Mesothelial cell of epicardium (in vitro differentiated cells): ENCODE results near the gene PACSIN1. TPM values are rescaled to one million over a fixed set of nuclear protein-coding genes. Genes with fewer than 3 reads are reported as not detected.
"Not testable (repeated sequence)": the region's sequence is repeated elsewhere in the genome, so short reads cannot be mapped to it uniquely, and the experiment has no call there.

Experiments used
- DNase-seq, 2 experiments: peaks; one replicate each; pipeline ENCODE4 v3.0.0; 2021; ENCODE audit warnings: low spot score in 2 of 2; ENCODE audit not compliant: unreplicated experiment in 2 of 2
- H3K27ac Mint-ChIP-seq: 2 replicates; pipeline ENCODE4 v1.8.0; 2021; ENCODE audit warnings: mixed read lengths
- H3K27me3 Mint-ChIP-seq: 2 replicates; pipeline ENCODE4 v1.8.0; 2021; ENCODE audit warnings: low read depth, mixed read lengths
- H3K36me3 Mint-ChIP-seq: 2 replicates; pipeline ENCODE4 v1.8.0; 2021; ENCODE audit warnings: mixed read lengths
- H3K4me1 Mint-ChIP-seq: 2 replicates; pipeline ENCODE4 v1.8.0; 2021; ENCODE audit warnings: mixed read lengths
- H3K4me3 Mint-ChIP-seq: 2 replicates; pipeline ENCODE4 v1.8.0; 2021; ENCODE audit warnings: mild to moderate bottlenecking, moderate library complexity, mixed read lengths
- H3K9me3 Mint-ChIP-seq: 2 replicates; pipeline ENCODE4 v1.8.0; 2021; ENCODE audit warnings: mixed read lengths
- CTCF ChIP-seq: fragments of 200-600 bp; sonication (generic); IDR thresholded peaks from one replicate; pipeline ENCODE4 v1.5.0; 2021; ENCODE audit warnings: antibody characterized with exemption; ENCODE audit not compliant: unreplicated experiment
- total RNA-seq: library from RNA; stranded (reverse); gene quantifications from 3 replicates; pipeline ENCODE4 v1.2.1, GENCODE V29; 2021

Gene PACSIN1
- total RNA-seq, 1 donor from 2014 or later = 3.3 TPM

- DNase-seq = no peak
- Mint-ChIP-seq H3K27ac (no peak overlapping the region), H3K27me3 (no peaks in the 10 kb centered on the region), H3K4me3 (no peak overlapping the region), H3K9me3 (peaks cover 6% of the 10 kb centered on the region), H3K36me3 (no peaks in the 10 kb centered on the region), H3K4me1 (peaks cover 2% of the 10 kb centered on the region)
- TF ChIP-seq CTCF = no peak
These were observed 8.9 kb downstream of the PACSIN1 start for GRCh38 chr6:34474754-34475153.

GRCh38 chr6:34475238-34475682 is 9.4 kb downstream of the PACSIN1 start:
- no peak overlapping the region for H3K27ac Mint-ChIP-seq
- no peaks in the 10 kb centered on the region for H3K36me3 Mint-ChIP-seq
- peaks cover 6% of the 10 kb centered on the region for H3K9me3 Mint-ChIP-seq
- TF ChIP-seq CTCF = no peak
- no peak for DNase-seq
- H3K4me3 Mint-ChIP-seq = no peak overlapping the region
- peaks cover 2% of the 10 kb centered on the region for H3K4me1 Mint-ChIP-seq
- no peaks in the 10 kb centered on the region for H3K27me3 Mint-ChIP-seq

- no peak overlapping the region for H3K27ac Mint-ChIP-seq
- H3K9me3 Mint-ChIP-seq = peaks cover 6% of the 10 kb centered on the region
- DNase-seq = no peak
- H3K4me3 Mint-ChIP-seq = no peak overlapping the region
- peaks cover 2% of the 10 kb centered on the region for H3K4me1 Mint-ChIP-seq
- no peaks in the 10 kb centered on the region for H3K27me3 Mint-ChIP-seq
- TF ChIP-seq CTCF = no peak
- no peaks in the 10 kb centered on the region for H3K36me3 Mint-ChIP-seq
These were observed 10.0 kb downstream of the PACSIN1 start for GRCh38 chr6:34475767-34476328.

GRCh38 chr6:34476447-34476846 is 10.6 kb downstream of the PACSIN1 start:
- no peak for DNase-seq
- no peak overlapping the region for H3K27ac Mint-ChIP-seq
- no peaks in the 10 kb centered on the region for H3K36me3 Mint-ChIP-seq
- no peaks in the 10 kb centered on the region for H3K27me3 Mint-ChIP-seq
- H3K9me3 Mint-ChIP-seq = peaks cover 6% of the 10 kb centered on the region
- H3K4me3 Mint-ChIP-seq = no peak overlapping the region
- no peak for TF ChIP-seq CTCF
- H3K4me1 Mint-ChIP-seq = peaks cover 2% of the 10 kb centered on the region

- Mint-ChIP-seq H3K27me3 (no peaks in the 10 kb centered on the region), H3K9me3 (peaks cover 6% of the 10 kb centered on the region), H3K27ac (no peak overlapping the region), H3K4me1 (peaks cover 2% of the 10 kb centered on the region), H3K36me3 (no peaks in the 10 kb centered on the region), H3K4me3 (no peak overlapping the region)
- no peak for DNase-seq
- no peak for TF ChIP-seq CTCF
These were observed 11.0 kb downstream of the PACSIN1 start for GRCh38 chr6:34476921-34477320.

- H3K4me3 Mint-ChIP-seq = no peak overlapping the region
- H3K27ac Mint-ChIP-seq = no peak overlapping the region
- no peaks in the 10 kb centered on the region for H3K36me3 Mint-ChIP-seq
- H3K4me1 Mint-ChIP-seq = peaks cover 2% of the 10 kb centered on the region
- TF ChIP-seq CTCF = no peak
- H3K9me3 Mint-ChIP-seq = peaks cover 6% of the 10 kb centered on the region
- DNase-seq = no peak
- H3K27me3 Mint-ChIP-seq = no peaks in the 10 kb centered on the region
These were observed 12.9 kb downstream of the PACSIN1 start for GRCh38 chr6:34478796-34479195.

- H3K27ac Mint-ChIP-seq, DNase-seq, H3K9me3 Mint-ChIP-seq, H3K4me3 Mint-ChIP-seq, H3K27me3 Mint-ChIP-seq, H3K36me3 Mint-ChIP-seq, H3K4me1 Mint-ChIP-seq: not testable (repeated sequence)
These were observed 17.9 kb downstream of the PACSIN1 start for GRCh38 chr6:34483781-34484180.
